ENCODE data around the gene RASSF5. TPM values are rescaled to one million over a fixed set of nuclear protein-coding genes. Genes with fewer than 3 reads are reported as not detected.
"Not testable (repeated sequence)": the region's sequence is repeated elsewhere in the genome, so short reads cannot be mapped to it uniquely, and the experiment has no call there.

The RASSF5 gene
- polyA plus RNA-seq, 2 of the 4 experiments (the other 2 are of a cell fraction): 2.0 to 2.2 TPM

GRCh38 chr1:206480211-206480610 is 27.1 kb upstream of the RASSF5 start:
- DNase-seq (ENCODE audit: low read depth in 1 of 2, low spot score in 1 of 2): no peak
- Histone ChIP-seq H3K4me1 (peaks cover 11% of the 10 kb centered on the region), H3K27ac (peak overlapping the region in 1 of 2 experiments; percentile 70; a peak in 1 of 6 replicates), H3K4me3 (no peak overlapping the region), H3K9me3 (no peaks in the 10 kb centered on the region), H3K4me2 (no peak overlapping the region)
- 94% methylated on average over 5 of the region's 8 CpGs for WGBS (ENCODE audit: missing lambda C conversion rate)
- no peak for FAIRE-seq
- ChIA-PET CTCF (interaction anchor here (0.6 to 8.1 kb wide), 33 partner anchors 10 to 577 kb away, joined by 3 to 87 read pairs (median 5); partner anchors contain the start of genes DYRK3 and IKBKE), POLR2A (interaction anchor here (1.4 kb wide), 1 partner anchor 9 kb away, joined by 3 read pairs; no protein-coding TSS in a partner anchor)
- TF ChIP-seq RAD21 (conservative IDR thresholded peaks at IDR 0.05 in 1 of 2, IDR thresholded peaks at IDR 0.05 in 1 of 2) (no peak), BCL3 (IDR thresholded peaks at IDR 0.05) (no peak), EP300 (IDR thresholded peaks at IDR 0.05) (no peak), TFCP2L1 (CRISPR knock-in tag; IDR thresholded peaks at IDR 0.05) (no peak), ZNF302 (CRISPR knock-in tag; IDR thresholded peaks at IDR 0.05) (no peak), BHLHE40 (IDR thresholded peaks at IDR 0.05; ENCODE audit: low read depth, low read length) (no peak), USF2 (IDR thresholded peaks at IDR 0.05) (no peak), JUN (IDR thresholded peaks at IDR 0.05) (no peak)
- ATAC-seq: no peak

GRCh38 chr1:206482611-206483010 is 24.7 kb upstream of the RASSF5 start:
- DNase-seq (ENCODE audit: low read depth in 1 of 2, low spot score in 1 of 2): no peak
- TF ChIP-seq JUNB (IDR thresholded peaks at IDR 0.05) (no peak), CEBPB (IDR thresholded peaks at IDR 0.05) (no peak), RNF2 (IDR thresholded peaks at IDR 0.05; ENCODE audit: borderline replicate concordance, low read depth) (no peak), CHD2 (IDR thresholded peaks at IDR 0.05; ENCODE audit: low read length, partially characterized antibody) (no peak), EHF (CRISPR knock-in tag; IDR thresholded peaks at IDR 0.05) (no peak), CBX2 (IDR thresholded peaks at IDR 0.05; ENCODE audit: borderline replicate concordance, low read depth) (no peak), EHMT2 (IDR thresholded peaks at IDR 0.05; ENCODE audit: low read depth) (no peak), KDM5A (IDR thresholded peaks at IDR 0.05) (no peak), RARB (CRISPR knock-in tag; IDR thresholded peaks at IDR 0.05) (no peak)
- ATAC-seq: no peak
- H3K4me3 ChIP-seq: no peak overlapping the region
- H3K9me3 ChIP-seq: no peaks in the 10 kb centered on the region
- ChIA-PET CTCF (interaction anchor here (0.9 to 8.1 kb wide), 9 partner anchors 8 to 500 kb away, joined by 3 to 87 read pairs (median 44); partner anchors contain the start of genes IKBKE and RASSF5), POLR2A (no interaction called here)
- FAIRE-seq: no peak
- H3K4me2 ChIP-seq: no peak overlapping the region
- no peak overlapping the region for H3K27ac ChIP-seq
- 100% methylated on average over 2 of the region's 2 CpGs for WGBS (ENCODE audit: missing lambda C conversion rate)
- peaks cover 11% of the 10 kb centered on the region for H3K4me1 ChIP-seq

- DNase-seq (ENCODE audit: low read depth in 1 of 2, low spot score in 1 of 2); FAIRE-seq; H3K4me2 ChIP-seq; ATAC-seq; H3K9me3 ChIP-seq; H3K4me3 ChIP-seq; POLR2A ChIA-PET; H3K27ac ChIP-seq: not testable (repeated sequence)
- CTCF ChIA-PET: interaction anchor here (0.9 to 6.8 kb wide), 6 partner anchors 11 to 499 kb away, joined by 3 to 57 read pairs (median 5); partner anchors contain the start of gene IKBKE
- H3K4me1 ChIP-seq: peaks cover 11% of the 10 kb centered on the region
- WGBS (ENCODE audit: missing lambda C conversion rate): 81% methylated on average over 1 of the region's 1 CpG
These were observed 23.5 kb upstream of the RASSF5 start for GRCh38 chr1:206483864-206484263.

- no peak overlapping the region for H3K4me3 ChIP-seq
- H3K27ac ChIP-seq: no peak overlapping the region
- H3K4me1 ChIP-seq: peaks cover 11% of the 10 kb centered on the region
- ATAC-seq (no peak), DNase-seq (ENCODE audit: low read depth in 1 of 2, low spot score in 1 of 2) (no peak), FAIRE-seq (no peak)
- H3K9me3 ChIP-seq: no peaks in the 10 kb centered on the region
- no peak for TF ChIP-seq RARB (CRISPR knock-in tag; IDR thresholded peaks at IDR 0.05)
- no peak for TF ChIP-seq MAZ (IDR thresholded peaks at IDR 0.05; ENCODE audit: borderline replicate concordance, low read depth, low read length)
- TF ChIP-seq TFCP2L1 (CRISPR knock-in tag; IDR thresholded peaks at IDR 0.05): no peak
- no peak for TF ChIP-seq RCOR1 (IDR thresholded peaks at IDR 0.05; ENCODE audit: low read depth, low read length)
- no peak for TF ChIP-seq ZSCAN20 (CRISPR knock-in tag; IDR thresholded peaks at IDR 0.05)
- no peak for TF ChIP-seq KDM1A (IDR thresholded peaks at IDR 0.05; ENCODE audit: low read depth)
- POLR2A ChIA-PET: no interaction called here
- CTCF ChIA-PET: interaction anchor here (1.2 to 1.9 kb wide), 6 partner anchors 10 to 108 kb away, joined by 3 to 11 read pairs (median 4); no protein-coding TSS in a partner anchor
- H3K4me2 ChIP-seq: no peak overlapping the region
- WGBS (ENCODE audit: missing lambda C conversion rate): 86% methylated on average over 9 of the region's 10 CpGs
These were observed 22.4 kb upstream of the RASSF5 start for GRCh38 chr1:206484901-206485300.
